DND-41 (cell line): ENCODE results near the gene EXOC4.

Experiments used
- ATAC-seq: fragments of 200-7000 bp; cut with Tn5 transposase; 3 replicates; pipeline ENCODE4 v1.9.1; 2021; ENCODE audit warnings: low read depth; ENCODE audit not compliant: insufficient read depth
- DNase-seq: peaks from one replicate; pipeline ENCODE4 v3.0.0-alpha.2; 2020
- H2AFZ ChIP-seq: 2 replicates; pipeline ENCODE4 v1.6.0; 2012; ENCODE audit warnings: low read depth, low read length
- H3K27ac ChIP-seq: 2 replicates; pipeline ENCODE4 v1.5.1; 2012; ENCODE audit warnings: low read length, inconsistent platforms
- H3K27me3 ChIP-seq: fragments of 200-600 bp; sonication (generic); 2 replicates; pipeline ENCODE4 v1.6.0; 2012; ENCODE audit warnings: low read length, mild to moderate bottlenecking, inconsistent platforms; ENCODE audit not compliant: insufficient read depth, poor library complexity
- H3K36me3 ChIP-seq: 2 replicates; pipeline ENCODE4 v1.5.1; 2012; ENCODE audit warnings: low read length, inconsistent platforms; ENCODE audit not compliant: insufficient read depth
- H3K4me1 ChIP-seq: 2 replicates; pipeline ENCODE4 v1.5.1; 2012; ENCODE audit warnings: mild to moderate bottlenecking, low read length; ENCODE audit not compliant: insufficient read depth
- H3K4me2 ChIP-seq: 2 replicates; pipeline ENCODE4 v1.6.0; 2012; ENCODE audit warnings: mild to moderate bottlenecking, moderate library complexity, low read length, inconsistent platforms; ENCODE audit not compliant: insufficient read depth
- H3K4me3 ChIP-seq, 2 experiments: fragments of 200-600 bp in 1 of 2; shearing (Covaris generic) in 1 of 2; 2 replicates each; pipeline ENCODE4 v1.5.1; 2012 to 2016; ENCODE audit warnings: inconsistent platforms in 2 of 2, low read length in 2 of 2, mild to moderate bottlenecking in 2 of 2, low read depth in 1 of 2, moderate library complexity in 1 of 2
- H3K79me2 ChIP-seq: 2 replicates; pipeline ENCODE4 v1.6.0; 2012; ENCODE audit warnings: low read length, inconsistent platforms; ENCODE audit not compliant: insufficient read depth
- H3K9ac ChIP-seq: 2 replicates; pipeline ENCODE4 v1.6.0; 2012; ENCODE audit warnings: low read depth, mild to moderate bottlenecking, inconsistent platforms, low read length, moderate library complexity
- H3K9me3 ChIP-seq: 2 replicates; pipeline ENCODE4 v1.5.1; 2012; ENCODE audit warnings: low read length, moderate library complexity, mild to moderate bottlenecking, inconsistent platforms; ENCODE audit not compliant: insufficient read depth, severe bottlenecking
- H4K20me1 ChIP-seq: 2 replicates; pipeline ENCODE4 v1.6.0; 2012; ENCODE audit warnings: low read length; ENCODE audit not compliant: insufficient read depth
- EZH2 ChIP-seq: IDR thresholded peaks from 3 replicates; pipeline ENCODE4 v1.6.1; 2012; ENCODE audit warnings: borderline replicate concordance, low read depth, mild to moderate bottlenecking, moderate library complexity, low read length, inconsistent platforms; ENCODE audit not compliant: severe bottlenecking
- TF ChIP-seq, protein P1 (sequence below): IDR thresholded peaks from 2 replicates; pipeline ENCODE4 v1.5.1; 2012; ENCODE audit warnings: borderline replicate concordance, low read length, moderate library complexity, mild to moderate bottlenecking; ENCODE audit not compliant: poor library complexity, severe bottlenecking; ENCODE audit errors: extremely low read depth

Gene EXOC4

DNA sequence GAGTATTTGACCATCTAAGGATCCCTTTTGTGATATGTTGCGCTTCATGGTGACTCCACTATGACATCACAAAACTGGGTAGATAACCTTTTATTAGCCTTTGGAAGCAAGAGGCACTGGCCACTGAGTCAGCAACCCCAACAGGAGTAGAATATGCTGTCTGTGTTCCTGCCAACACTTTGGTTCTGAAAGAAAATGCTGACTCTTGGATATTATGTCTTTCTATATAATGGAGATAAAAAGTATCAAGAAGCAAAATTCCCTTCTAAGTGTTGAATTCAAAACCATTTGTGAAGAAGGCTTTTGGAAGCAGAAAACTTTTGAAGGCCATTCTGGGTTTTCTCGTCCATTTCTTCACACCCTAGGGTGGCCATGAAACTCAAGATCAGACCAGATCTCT, 528.0 kb downstream of the EXOC4 start:
- Histone ChIP-seq H4K20me1 (no peaks in the 10 kb centered on the region), H3K9ac (no peak overlapping the region), H3K27ac (no peak overlapping the region), H3K27me3 (no peaks in the 10 kb centered on the region), H3K79me2 (no peaks in the 10 kb centered on the region), H3K4me3 (no peak overlapping the region), H3K9me3 (no peaks in the 10 kb centered on the region), H3K4me2 (no peak overlapping the region), H3K36me3 (no peaks in the 10 kb centered on the region), H2AFZ (no peak overlapping the region), H3K4me1 (no peaks in the 10 kb centered on the region)
- no peak for TF ChIP-seq EZH2
- TF ChIP-seq, protein P1, sequence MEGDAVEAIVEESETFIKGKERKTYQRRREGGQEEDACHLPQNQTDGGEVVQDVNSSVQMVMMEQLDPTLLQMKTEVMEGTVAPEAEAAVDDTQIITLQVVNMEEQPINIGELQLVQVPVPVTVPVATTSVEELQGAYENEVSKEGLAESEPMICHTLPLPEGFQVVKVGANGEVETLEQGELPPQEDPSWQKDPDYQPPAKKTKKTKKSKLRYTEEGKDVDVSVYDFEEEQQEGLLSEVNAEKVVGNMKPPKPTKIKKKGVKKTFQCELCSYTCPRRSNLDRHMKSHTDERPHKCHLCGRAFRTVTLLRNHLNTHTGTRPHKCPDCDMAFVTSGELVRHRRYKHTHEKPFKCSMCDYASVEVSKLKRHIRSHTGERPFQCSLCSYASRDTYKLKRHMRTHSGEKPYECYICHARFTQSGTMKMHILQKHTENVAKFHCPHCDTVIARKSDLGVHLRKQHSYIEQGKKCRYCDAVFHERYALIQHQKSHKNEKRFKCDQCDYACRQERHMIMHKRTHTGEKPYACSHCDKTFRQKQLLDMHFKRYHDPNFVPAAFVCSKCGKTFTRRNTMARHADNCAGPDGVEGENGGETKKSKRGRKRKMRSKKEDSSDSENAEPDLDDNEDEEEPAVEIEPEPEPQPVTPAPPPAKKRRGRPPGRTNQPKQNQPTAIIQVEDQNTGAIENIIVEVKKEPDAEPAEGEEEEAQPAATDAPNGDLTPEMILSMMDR, result no peak
- DNase-seq (no peak), ATAC-seq (no peak)

DNA sequence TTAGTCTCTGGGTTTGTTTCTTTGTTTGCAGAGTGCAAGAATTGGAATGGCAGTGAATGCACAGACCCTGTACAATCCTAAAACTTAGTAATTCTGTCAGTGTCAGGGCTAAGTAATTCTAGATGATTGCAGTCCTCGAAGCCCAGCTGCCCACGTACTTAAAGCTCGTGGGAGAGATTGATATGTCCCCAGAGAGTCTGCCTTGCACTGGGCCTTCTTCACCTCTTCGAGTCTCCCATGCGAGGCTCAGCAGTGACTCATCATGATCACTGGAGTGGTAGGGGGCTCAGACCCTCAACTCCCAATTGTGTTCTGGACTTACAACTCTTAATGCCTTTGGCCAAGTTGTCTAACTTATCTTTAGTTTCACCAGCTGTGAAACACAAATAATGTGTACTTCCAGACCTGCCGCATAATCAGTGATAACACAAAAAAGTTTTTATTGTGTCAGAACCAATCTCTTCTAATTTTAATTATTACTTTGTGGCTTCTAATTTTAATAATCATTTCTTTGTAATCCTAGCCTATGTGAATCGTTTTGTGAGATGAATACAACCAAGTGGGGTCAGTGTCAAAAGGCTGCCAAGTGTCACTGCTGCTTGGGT, 528.7 kb downstream of the EXOC4 start:
- TF ChIP-seq, protein P1, result no peak
- TF ChIP-seq EZH2, result no peak
- Histone ChIP-seq H4K20me1 (no peaks in the 10 kb centered on the region), H3K36me3 (no peaks in the 10 kb centered on the region), H3K4me2 (no peak overlapping the region), H3K4me3 (no peak overlapping the region), H3K4me1 (no peaks in the 10 kb centered on the region), H3K9me3 (no peaks in the 10 kb centered on the region), H3K79me2 (no peaks in the 10 kb centered on the region), H3K9ac (no peak overlapping the region), H3K27me3 (no peaks in the 10 kb centered on the region), H3K27ac (no peak overlapping the region), H2AFZ (no peak overlapping the region)
- ATAC-seq (no peak), DNase-seq (no peak)

DNA sequence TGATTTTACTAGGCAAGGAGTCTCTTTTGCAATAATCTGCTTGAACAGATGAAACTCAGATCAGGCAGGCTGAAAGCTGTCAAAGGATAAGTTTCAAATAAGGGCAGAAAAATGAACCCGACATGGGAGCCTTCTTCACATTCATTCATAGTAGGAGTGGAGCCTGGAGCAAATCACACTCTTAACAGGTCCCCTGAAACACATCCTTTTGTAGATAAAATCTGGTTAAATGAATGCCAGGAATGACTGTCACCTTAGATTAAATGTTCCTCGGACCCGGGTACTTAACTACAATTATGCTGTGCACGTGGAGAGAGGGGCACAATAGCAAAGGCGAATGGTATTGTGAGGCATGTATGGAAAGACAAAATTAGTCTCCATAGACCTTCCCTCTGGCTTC, 529.6 kb downstream of the EXOC4 start:
- DNase-seq, result no peak
- no peaks in the 10 kb centered on the region for H3K79me2 ChIP-seq
- H3K36me3 ChIP-seq, result no peaks in the 10 kb centered on the region
- no peak overlapping the region for H3K4me2 ChIP-seq
- ATAC-seq, result no peak
- H3K27me3 ChIP-seq, result no peaks in the 10 kb centered on the region
- no peaks in the 10 kb centered on the region for H4K20me1 ChIP-seq
- no peak overlapping the region for H3K4me3 ChIP-seq
- no peak overlapping the region for H2AFZ ChIP-seq
- no peaks in the 10 kb centered on the region for H3K9me3 ChIP-seq
- no peak overlapping the region for H3K9ac ChIP-seq
- H3K27ac ChIP-seq, result no peak overlapping the region
- no peak for TF ChIP-seq EZH2
- TF ChIP-seq, protein P1, result no peak
- H3K4me1 ChIP-seq, result no peaks in the 10 kb centered on the region
